HEK293 (cell line): ENCODE results near the gene HAUS6.

Experiments
- CTCF ChIA-PET: fragments of 350-600 bp; formaldehyde crosslinking; extraction: SDS; loops from one replicate; lab custom pipeline; 2021; ENCODE audit warnings: antibody characterized with exemption; lab: Yijun Ruan, JAX
- POLR2A ChIA-PET: fragments of 300-600 bp; formaldehyde crosslinking; extraction: SDS; loops from one replicate; lab custom pipeline; 2020; ENCODE audit warnings: antibody characterized with exemption, inconsistent platforms; lab: Yijun Ruan, JAX
- H3K27ac ChIP-seq: fragments of 200-500 bp; sonication (Bioruptor generic); 2 replicates; pipeline ENCODE4 v1.5.1; 2014; ENCODE audit warnings: low read depth, low read length, control low read depth, inconsistent platforms; ENCODE audit errors: extremely low read depth
- H3K36me3 ChIP-seq, 2 experiments: fragments of 200-500 bp in 1 of 2; sonication (Bioruptor generic) in 1 of 2; 1 replicate in 1 of 2; 2 replicates in 1 of 2; pipeline ENCODE4 v1.5.1; 2014 to 2017; ENCODE audit warnings: inconsistent platforms in 2 of 2, low read length in 2 of 2; ENCODE audit not compliant: control insufficient read depth in 2 of 2, insufficient read depth in 1 of 2
- H3K4me1 ChIP-seq: fragments of 200-500 bp; sonication (Bioruptor generic); 2 replicates; pipeline ENCODE4 v1.5.1; 2014; ENCODE audit warnings: mild to moderate bottlenecking, low read length, inconsistent platforms; ENCODE audit not compliant: control insufficient read depth, insufficient read depth
- H3K4me3 ChIP-seq: 2 replicates; pipeline ENCODE4 v1.5.1; 2011; ENCODE audit warnings: low read depth, mild to moderate bottlenecking, control low read depth, low read length, moderate library complexity
- H3K9me3 ChIP-seq: fragments of 200-500 bp; sonication (Bioruptor generic); 2 replicates; pipeline ENCODE4 v1.5.1; 2014; ENCODE audit warnings: low read depth, low read length, inconsistent platforms; ENCODE audit not compliant: control insufficient read depth, insufficient read depth
- CTCF ChIP-seq: fragments of 450-650 bp; formaldehyde crosslinking; IDR thresholded peaks from 2 replicates; pipeline ENCODE4 v1.5.1; 2016; ENCODE audit warnings: missing biosample characterization, missing genetic modification characterization
- HIC1 ChIP-seq: fragments of 450-650 bp; formaldehyde crosslinking; IDR thresholded peaks from 2 replicates; pipeline ENCODE4 v1.5.1; 2016; ENCODE audit warnings: missing biosample characterization, missing genetic modification characterization
- HOXA7 ChIP-seq: sonication (generic); formaldehyde crosslinking; IDR thresholded peaks from 2 replicates; pipeline ENCODE4 v1.8.1; 2022; ENCODE audit warnings: missing genetic modification reagents, borderline replicate concordance
- IKZF3 ChIP-seq: fragments of 450-650 bp; IDR thresholded peaks from 2 replicates; pipeline ENCODE4 v1.5.0; 2018; ENCODE audit warnings: missing biosample characterization, mild to moderate bottlenecking, missing genetic modification characterization, moderate library complexity
- KLF1 ChIP-seq: fragments of 450-650 bp; formaldehyde crosslinking; IDR thresholded peaks from 2 replicates; pipeline ENCODE4 v1.5.1; 2016; ENCODE audit warnings: missing biosample characterization, missing genetic modification characterization
- KLF8 ChIP-seq: fragments of 450-650 bp; formaldehyde crosslinking; IDR thresholded peaks from 2 replicates; pipeline ENCODE4 v1.5.1; 2016; ENCODE audit warnings: missing biosample characterization, missing genetic modification characterization
- MEIS1 ChIP-seq: sonication (generic); formaldehyde crosslinking; IDR thresholded peaks from 2 replicates; pipeline ENCODE4 v1.8.1; 2022; ENCODE audit warnings: missing genetic modification reagents, mild to moderate bottlenecking, borderline replicate concordance
- PRDM6 ChIP-seq: fragments of 450-650 bp; formaldehyde crosslinking; IDR thresholded peaks from 2 replicates; pipeline ENCODE4 v1.5.1; 2017; ENCODE audit warnings: missing biosample characterization, missing genetic modification characterization
- SETDB1 ChIP-seq: IDR thresholded peaks from one replicate; pipeline ENCODE4 v1.6.1; 2017; ENCODE audit warnings: mild to moderate bottlenecking, low read length, moderate library complexity, mixed read lengths; ENCODE audit not compliant: insufficient read length
- SP2 ChIP-seq: fragments of 450-650 bp; formaldehyde crosslinking; IDR thresholded peaks from 2 replicates; pipeline ENCODE4 v1.5.1; 2016; ENCODE audit warnings: missing biosample characterization, missing genetic modification characterization
- ZBTB10 ChIP-seq: fragments of 450-650 bp; formaldehyde crosslinking; IDR thresholded peaks from 2 replicates; pipeline ENCODE4 v1.5.1; 2016; ENCODE audit warnings: missing biosample characterization, missing genetic modification characterization
- ZNF146 ChIP-seq: fragments of 450-650 bp; formaldehyde crosslinking; IDR thresholded peaks from 2 replicates; pipeline ENCODE4 v1.5.1; 2016; ENCODE audit warnings: missing biosample characterization, missing genetic modification characterization
- ZNF16 ChIP-seq: fragments of 450-650 bp; formaldehyde crosslinking; IDR thresholded peaks from 2 replicates; pipeline ENCODE4 v1.5.1; 2016; ENCODE audit warnings: low read depth, missing biosample characterization, missing genetic modification characterization
- ZNF184 ChIP-seq: fragments of 450-650 bp; IDR thresholded peaks from 2 replicates; pipeline ENCODE4 v1.5.1; 2018; ENCODE audit warnings: missing biosample characterization, mild to moderate bottlenecking, missing genetic modification characterization
- ZNF223 ChIP-seq: fragments of 450-650 bp; formaldehyde crosslinking; IDR thresholded peaks from 2 replicates; pipeline ENCODE4 v1.5.1; 2016; ENCODE audit warnings: missing biosample characterization, missing genetic modification characterization
- ZNF24 ChIP-seq: fragments of 450-650 bp; formaldehyde crosslinking; IDR thresholded peaks from 2 replicates; pipeline ENCODE4 v1.5.1; 2016; ENCODE audit warnings: missing biosample characterization, missing genetic modification characterization
- ZNF362 ChIP-seq: fragments of 450-650 bp; formaldehyde crosslinking; IDR thresholded peaks from 2 replicates; pipeline ENCODE4 v1.5.1; 2016; ENCODE audit warnings: missing biosample characterization, missing genetic modification characterization
- ZNF473 ChIP-seq: fragments of 450-650 bp; formaldehyde crosslinking; IDR thresholded peaks from 2 replicates; pipeline ENCODE4 v1.5.1; 2017; ENCODE audit warnings: missing biosample characterization, missing genetic modification characterization
- ZNF488 ChIP-seq: fragments of 450-650 bp; formaldehyde crosslinking; IDR thresholded peaks from 2 replicates; pipeline ENCODE4 v1.5.1; 2016; ENCODE audit warnings: missing biosample characterization, missing genetic modification characterization
- ZNF510 ChIP-seq: fragments of 450-650 bp; formaldehyde crosslinking; IDR thresholded peaks from 2 replicates; pipeline ENCODE4 v1.5.1; 2018; ENCODE audit warnings: mild to moderate bottlenecking, missing genetic modification characterization, missing biosample characterization; ENCODE audit not compliant: insufficient replicate concordance
- ZNF514 ChIP-seq: fragments of 450-650 bp; formaldehyde crosslinking; IDR thresholded peaks from 2 replicates; pipeline ENCODE4 v1.5.1; 2016; ENCODE audit warnings: missing biosample characterization, missing genetic modification characterization
- ZNF623 ChIP-seq: fragments of 450-650 bp; formaldehyde crosslinking; IDR thresholded peaks from 2 replicates; pipeline ENCODE4 v1.5.1; 2016; ENCODE audit warnings: missing biosample characterization, missing genetic modification characterization
- ZNF629 ChIP-seq: fragments of 450-650 bp; formaldehyde crosslinking; IDR thresholded peaks from 2 replicates; pipeline ENCODE4 v1.5.1; 2017; ENCODE audit warnings: missing biosample characterization, missing genetic modification characterization
- ZNF658 ChIP-seq: fragments of 450-650 bp; formaldehyde crosslinking; IDR thresholded peaks from 2 replicates; pipeline ENCODE4; 2016; ENCODE audit warnings: missing biosample characterization, missing genetic modification characterization
- ZNF660 ChIP-seq: fragments of 450-650 bp; IDR thresholded peaks from 2 replicates; pipeline ENCODE4 v1.5.1; 2018; ENCODE audit warnings: missing biosample characterization, mild to moderate bottlenecking, missing genetic modification characterization
- ZNF768 ChIP-seq: fragments of 450-650 bp; formaldehyde crosslinking; IDR thresholded peaks from 2 replicates; pipeline ENCODE4 v1.5.1; 2018; ENCODE audit warnings: missing biosample characterization, mild to moderate bottlenecking, missing genetic modification characterization
- ZXDB ChIP-seq: fragments of 450-650 bp; formaldehyde crosslinking; IDR thresholded peaks from 2 replicates; pipeline ENCODE4 v1.5.1; 2016; ENCODE audit warnings: missing biosample characterization, missing genetic modification characterization

The HAUS6 gene

GRCh38 chr9:19048966-19049916, 53.5 kb downstream of the HAUS6 start, which contains the start of gene RRAGA:
Gene RRAGA, plus strand, starts transcription at chr9:19049427. Its CDS starts 233 bp downstream, at chr9:19049660.
- H3K36me3 ChIP-seq: peaks cover 0 to 8% of the 10 kb centered on the region in 2 experiments; a peak in 1 of 3 replicates
- ChIA-PET CTCF (interaction anchor here (0.5 to 4.7 kb wide), 33 partner anchors 8 to 836 kb away, joined by 3 to 30 read pairs (median 4); no protein-coding TSS in a partner anchor), POLR2A (interaction anchor here (0.6 to 2.8 kb wide), 19 partner anchors 12 to 415 kb away, joined by 3 to 14 read pairs (median 4); partner anchors contain the start of genes ACER2, DENND4C, HAUS6 and RPS6)
- H3K4me1 ChIP-seq: no peaks in the 10 kb centered on the region
- H3K27ac ChIP-seq: peak within 1 kb of the TSS; percentile 92
- H3K4me3 ChIP-seq: peak within 1 kb of the TSS; percentile 75
- H3K9me3 ChIP-seq: no peaks in the 10 kb centered on the region
- TF ChIP-seq ZNF16 (tag by site-specific recombination) (no peak), ZNF629 (tag by site-specific recombination) (peak; percentile 50), ZBTB10 (tag by site-specific recombination) (peak; percentile 35; the same call in 1 of the 2 replicates), ZXDB (tag by site-specific recombination) (peak; percentile 88), SP2 (tag by site-specific recombination) (peak; percentile 80), ZNF510 (tag by site-specific recombination) (no peak), ZNF146 (tag by site-specific recombination) (no peak), ZNF362 (tag by site-specific recombination) (no peak), ZNF488 (tag by site-specific recombination) (no peak), KLF8 (tag by site-specific recombination) (peak; percentile 92), ZNF514 (no peak), MEIS1 (CRISPR knock-in tag) (no peak), ZNF223 (tag by site-specific recombination) (no peak), CTCF (peak; percentile 95), HIC1 (peak; percentile 14; the same call in 1 of the 2 replicates), ZNF473 (tag by site-specific recombination) (no peak), ZNF768 (tag by site-specific recombination) (no peak), ZNF184 (tag by site-specific recombination) (no peak), ZNF24 (tag by site-specific recombination) (peak; percentile 65; the same call in 1 of the 2 replicates), ZNF658 (tag by site-specific recombination) (no peak), IKZF3 (tag by site-specific recombination) (no peak), ZNF623 (tag by site-specific recombination) (no peak), SETDB1 (no peak), ZNF660 (tag by site-specific recombination) (peak; percentile 86), HOXA7 (0 out of 2 replicates have a peak, but pooled peaks have one; percentile 54), KLF1 (tag by site-specific recombination) (peak; percentile 51; the same call in 1 of the 2 replicates), PRDM6 (tag by site-specific recombination) (no peak)
